Measurements from ENCODE around the gene TTC39A.

The TTC39A gene

DNA sequence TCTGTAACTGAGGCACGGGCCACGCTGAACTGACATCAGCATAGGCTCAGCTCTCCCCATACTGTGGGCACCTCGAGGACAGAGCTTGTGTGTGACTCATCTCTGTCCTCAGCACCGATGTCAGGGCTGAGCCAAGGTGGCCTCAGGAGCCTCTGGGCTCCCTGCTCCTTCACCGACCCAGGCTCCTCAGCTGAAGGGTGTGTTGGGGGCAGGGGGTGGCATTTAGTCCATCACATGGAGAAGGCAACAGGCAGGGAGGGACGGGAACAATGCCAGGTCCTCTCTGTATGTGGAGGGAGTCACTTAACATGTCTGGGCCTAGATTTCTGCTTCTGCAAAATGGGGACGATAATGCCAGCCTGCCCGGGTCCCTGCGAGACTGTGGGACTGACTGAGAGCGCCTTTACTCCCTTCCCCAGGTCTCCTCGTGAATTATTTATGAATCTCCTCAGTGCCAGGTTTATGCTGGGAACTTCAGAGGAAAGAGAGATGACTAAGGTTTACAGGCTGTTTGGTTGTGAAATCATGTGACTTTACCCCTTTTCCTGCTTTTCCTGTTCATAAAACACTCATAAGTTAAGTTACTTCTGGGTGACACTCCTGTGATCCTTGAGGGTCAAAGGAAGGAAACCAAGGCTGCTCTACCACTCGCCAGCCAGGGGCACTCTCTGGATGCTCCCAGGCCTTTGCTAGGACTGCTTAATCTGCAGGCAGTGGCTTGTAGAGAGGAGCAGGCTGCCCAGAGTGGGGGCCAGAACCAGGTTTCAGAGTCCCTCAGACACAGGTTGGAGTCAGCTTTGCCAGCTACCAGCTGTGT is 16.2 kb downstream of the TTC39A start:
- DNase-seq = no peak

DNA sequence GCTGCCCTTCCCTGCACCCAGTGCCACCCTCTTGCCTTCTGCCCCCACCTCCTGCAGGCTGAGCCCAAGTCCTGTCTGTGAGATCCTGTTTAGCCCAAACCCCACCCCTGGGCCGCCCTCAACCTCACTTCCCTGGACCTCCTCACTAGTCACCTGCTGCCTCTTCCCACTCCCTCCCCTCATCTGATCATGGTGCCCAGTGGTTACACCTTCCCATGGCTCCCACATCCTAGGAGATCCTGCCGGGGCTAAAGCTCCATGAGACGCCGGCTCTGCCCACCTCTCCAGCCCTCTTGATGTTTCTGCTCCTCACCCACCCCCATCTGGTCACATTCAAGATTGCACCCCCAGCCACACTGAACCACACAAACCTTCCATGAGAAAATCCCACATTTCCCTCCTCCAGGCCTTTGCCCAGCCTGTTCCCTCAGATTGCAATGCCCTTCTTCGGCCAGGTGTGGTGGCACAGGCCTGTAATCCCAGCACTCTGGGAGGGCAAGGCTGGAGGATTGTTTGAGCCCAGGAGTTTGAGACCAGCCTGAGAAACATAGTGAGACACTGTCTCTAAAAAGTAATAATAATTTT is 17.0 kb downstream of the TTC39A start:
- no peak for DNase-seq

DNA sequence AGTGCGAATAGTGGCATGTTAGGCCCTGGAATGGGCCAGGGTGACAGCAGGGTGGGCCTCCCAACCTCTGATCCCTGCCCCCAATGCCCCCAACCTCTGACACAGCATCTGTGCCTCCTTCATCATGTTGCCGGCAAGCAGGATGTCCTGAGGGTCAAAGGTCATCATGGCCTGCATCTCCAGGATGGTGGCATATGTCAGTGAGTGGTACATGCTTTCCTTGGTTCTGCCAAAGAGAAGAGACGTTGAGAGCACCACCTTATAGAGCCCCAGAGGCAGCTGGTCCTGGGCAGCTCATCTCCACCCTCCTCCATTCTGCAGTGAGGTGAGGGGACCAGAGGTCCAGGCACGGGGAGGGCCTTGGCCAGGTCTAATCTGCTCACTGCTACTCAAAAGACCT is 17.6 kb downstream of the TTC39A start:
- DNase-seq = no peak

DNA sequence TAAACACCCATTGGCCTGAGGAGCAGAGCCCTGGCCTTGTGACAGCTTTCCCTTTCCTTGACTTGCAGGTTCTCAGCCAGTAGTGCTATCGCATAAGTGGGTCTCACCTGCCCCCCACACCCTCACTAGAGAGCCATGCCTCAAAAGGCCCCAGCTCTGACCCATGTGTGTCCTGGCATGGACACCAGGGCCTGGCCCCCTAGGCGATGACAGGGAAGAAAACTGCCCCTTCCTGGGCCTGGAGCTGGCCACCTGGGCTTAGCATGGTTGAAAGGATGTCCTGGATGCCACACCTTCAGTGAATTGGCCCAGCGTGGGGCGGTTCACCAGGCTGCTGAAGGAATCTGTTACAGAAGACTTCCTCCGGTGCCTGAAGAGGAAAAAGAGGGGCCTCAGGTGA is 18.5 kb downstream of the TTC39A start:
- no peak for DNase-seq

DNA sequence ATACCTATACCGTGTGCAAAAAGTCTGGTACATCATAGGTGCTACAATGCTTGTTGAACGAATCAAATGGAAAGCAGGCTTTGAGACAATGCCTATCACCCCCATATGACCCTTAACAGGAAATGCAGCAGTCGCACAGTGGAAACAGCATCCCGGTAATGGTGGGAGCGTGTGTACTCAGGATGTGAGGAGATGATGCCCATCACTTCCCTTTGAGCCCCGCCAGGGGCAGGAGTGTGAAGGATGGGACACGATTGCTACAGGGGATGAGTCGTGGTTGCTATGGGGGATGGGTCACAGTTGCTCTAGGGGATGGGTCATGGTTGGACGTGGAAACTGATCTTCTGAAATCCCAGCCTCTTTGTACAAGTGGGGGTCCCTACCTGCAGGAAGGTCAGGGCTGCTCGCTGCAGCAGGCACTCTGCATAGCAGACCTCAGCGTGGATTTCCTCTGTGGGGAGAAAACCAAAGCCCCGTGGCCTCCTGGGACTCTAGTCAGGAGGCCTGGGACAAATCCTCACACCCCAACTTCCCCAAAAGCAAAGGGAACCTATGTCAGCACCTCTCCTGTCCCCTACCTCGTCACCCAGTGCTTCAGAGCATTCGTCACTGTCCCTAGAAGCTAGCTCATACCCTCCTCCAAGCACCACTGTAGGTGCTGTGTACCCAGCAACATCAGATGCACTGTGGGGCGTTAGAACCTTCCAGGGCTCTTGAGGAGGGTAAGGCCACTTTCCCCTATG is 19.3 kb downstream of the TTC39A start:
- no peak for DNase-seq

DNA sequence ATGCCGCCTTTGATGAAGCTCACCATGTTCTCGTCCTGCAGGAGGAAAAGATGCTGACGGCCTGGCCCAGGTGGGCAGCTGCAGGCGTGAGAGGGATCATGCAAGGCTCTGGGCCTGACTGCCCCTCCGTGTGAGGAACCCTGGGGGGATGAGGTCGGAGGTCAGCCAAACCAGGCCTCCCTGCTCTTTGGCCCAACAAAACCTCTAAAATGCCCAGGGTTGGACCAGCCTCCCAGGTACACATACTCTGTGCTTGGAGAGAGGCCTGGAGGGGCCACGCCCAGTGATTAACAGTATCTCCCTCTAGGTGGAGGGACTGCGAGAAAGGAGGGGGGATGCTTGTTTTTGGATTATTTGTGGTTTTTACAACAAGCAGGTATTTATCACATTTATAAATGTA is 21.1 kb downstream of the TTC39A start:
- no peak for DNase-seq

DNA sequence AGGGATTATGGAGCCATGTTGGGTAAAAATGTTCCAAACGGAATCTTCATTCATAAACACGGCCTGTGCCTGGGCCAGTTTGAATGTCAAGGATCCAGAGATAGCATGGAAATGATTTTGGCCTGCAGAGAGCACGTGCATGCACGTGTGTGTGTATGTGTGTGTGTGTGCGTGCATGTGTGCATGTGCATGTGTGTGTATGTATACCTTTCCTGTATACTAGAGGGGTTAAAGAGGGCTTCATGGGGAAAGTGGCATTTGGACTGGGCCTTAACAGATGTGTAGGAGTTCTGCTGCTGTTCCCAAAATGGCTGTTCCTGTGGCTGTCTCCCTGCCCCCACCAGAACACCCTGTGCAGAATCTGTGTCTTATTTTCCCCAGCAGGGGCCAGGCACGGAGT is 21.7 kb downstream of the TTC39A start:
- DNase-seq = no peak

DNA sequence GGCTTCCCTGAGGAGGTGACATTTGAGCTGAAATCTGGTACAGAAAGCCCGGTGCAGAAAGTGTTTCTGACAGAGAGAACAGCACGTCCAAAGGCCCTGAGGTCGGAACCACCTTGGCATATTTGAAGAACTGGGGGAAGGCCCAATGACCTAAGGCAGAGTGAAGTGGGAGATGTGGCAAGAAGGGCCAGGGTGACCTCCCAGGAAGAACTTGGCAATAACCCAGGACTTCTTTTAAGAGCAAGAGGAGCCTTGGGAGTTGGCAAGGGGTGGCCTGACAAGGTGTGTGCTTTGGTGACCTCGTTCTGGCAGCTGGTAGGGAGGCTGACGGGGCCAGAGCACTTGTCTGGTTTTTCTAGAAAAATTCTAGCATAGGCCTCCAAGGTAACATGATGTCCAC is 23.4 kb downstream of the TTC39A start:
- DNase-seq = no peak

DNA sequence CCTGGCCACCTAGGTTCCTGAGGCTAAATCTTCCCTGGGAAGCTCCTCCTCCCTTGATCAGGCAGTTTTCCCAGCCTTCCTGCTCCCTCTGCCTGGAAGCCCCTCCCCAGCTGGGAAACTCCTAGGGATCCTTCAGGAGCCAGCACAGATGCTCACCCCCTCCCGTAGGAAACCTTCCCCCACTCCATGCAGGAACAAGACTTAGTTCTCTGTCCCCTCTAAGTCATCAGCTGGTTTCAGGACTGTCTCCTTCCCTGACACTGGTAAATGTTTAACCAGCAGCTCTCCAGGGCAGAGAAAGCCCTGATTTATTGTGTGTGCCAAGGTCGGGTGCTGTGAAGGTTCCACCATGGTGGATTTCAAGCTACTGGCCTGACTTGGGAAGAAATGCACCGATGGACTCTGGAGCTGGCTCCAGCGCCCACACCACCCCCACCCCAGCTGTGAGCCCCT is 25.0 kb downstream of the TTC39A start:
- DNase-seq = no peak

DNA sequence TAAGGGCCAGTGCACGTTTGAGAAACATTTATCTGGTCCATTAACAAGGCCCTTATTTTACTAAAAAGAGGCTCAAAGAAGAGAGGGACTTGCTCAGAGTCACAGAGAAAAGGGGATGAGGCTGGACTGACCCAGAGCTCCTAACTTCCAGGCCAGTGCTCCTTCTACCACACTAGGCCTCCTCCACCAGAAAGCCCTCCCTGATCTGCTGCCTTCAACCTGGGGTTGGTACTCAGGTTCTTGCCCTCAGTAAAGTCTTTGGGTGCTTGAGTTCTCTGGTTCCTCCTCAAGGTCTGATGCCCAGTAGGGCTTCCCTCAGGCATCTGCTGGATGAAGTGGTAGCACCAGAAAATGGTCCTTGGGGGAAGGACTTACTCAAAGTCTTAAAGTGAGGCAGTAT is 26.0 kb downstream of the TTC39A start:
- DNase-seq = no peak

DNA sequence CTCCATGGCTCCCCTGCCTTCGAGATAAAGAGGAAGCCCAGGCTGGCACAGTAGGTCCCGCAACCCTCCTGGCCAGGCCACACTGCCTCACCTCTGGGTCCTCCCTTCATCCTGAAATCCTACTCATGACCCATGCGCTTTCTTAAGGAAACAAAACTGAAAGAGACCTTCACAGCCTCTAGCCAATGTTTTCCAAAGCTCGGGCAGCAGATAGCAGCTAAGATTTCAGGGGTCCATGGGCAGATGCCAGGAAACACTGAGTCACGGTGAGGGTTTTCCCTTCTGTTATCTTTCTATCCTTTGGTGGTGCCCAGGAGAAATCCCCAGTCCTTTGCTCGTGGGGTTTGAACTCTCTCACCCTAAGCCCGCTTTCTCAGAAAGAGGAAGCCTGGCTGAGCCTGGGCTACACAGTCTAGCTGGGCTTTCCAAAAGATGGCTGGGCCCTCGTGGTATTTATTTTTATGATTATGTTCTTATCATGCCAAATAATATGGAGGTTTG is 26.6 kb downstream of the TTC39A start:
- DNase-seq = no peak

DNA sequence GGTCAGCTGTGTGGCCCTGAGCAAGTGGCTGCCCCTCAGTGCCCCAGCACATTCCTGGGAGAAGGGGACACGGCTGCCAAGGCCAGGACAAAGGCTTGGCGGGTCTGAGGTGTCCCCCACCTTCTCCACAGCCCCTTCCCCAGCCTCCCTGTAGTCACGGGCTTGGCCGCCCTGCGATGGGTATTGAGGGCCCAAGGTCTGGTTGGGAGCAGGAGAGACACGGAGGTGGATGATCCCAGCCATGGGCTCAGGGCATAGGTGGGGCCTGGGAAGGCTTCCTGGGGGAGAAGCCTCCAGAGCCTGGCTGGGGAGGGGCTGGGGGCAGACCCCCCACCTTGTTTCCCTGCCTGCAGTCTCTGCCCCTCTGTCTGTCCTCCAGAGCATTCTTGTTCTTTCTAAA is 27.0 kb downstream of the TTC39A start:
- no peak for DNase-seq

DNA sequence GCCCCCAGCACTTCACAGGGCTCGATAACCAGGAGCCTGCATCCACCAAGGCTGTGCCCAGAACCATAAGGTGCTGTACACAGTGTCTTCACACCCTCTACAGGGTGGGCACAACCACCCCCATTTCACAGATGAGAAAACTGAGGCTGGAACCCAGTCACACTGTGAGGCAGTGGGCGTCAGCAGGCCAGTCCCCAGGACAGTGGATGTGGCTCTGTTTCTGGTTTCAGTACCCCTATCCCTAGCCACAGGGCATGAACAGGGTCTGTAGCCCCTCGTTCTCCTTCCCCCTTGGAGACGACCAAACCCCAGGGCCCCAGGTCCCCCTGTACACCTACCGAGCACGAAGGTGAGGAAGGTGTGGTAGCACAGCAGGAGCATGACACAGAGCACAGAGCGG is 27.6 kb downstream of the TTC39A start:
- no peak for DNase-seq

DNA sequence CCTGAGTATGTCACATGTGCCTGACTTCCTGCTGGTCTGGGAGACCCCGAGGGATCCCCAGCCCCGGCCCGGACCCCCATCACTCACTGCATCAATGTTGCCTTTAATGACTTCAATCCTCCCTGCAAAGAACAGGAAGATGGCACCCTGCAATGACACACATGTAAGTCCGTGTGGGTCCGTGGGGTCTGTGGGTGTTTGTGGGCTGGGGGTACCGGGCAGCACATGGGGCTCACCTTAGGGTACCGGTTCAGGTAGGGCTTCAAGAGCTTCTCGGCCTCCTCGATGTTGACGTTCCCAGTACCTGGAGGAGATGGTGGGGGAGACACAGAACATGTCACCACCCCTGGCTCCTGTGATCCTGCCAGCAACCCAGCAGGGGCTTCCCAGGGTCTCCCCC is 28.1 kb downstream of the TTC39A start:
- no peak for DNase-seq

DNA sequence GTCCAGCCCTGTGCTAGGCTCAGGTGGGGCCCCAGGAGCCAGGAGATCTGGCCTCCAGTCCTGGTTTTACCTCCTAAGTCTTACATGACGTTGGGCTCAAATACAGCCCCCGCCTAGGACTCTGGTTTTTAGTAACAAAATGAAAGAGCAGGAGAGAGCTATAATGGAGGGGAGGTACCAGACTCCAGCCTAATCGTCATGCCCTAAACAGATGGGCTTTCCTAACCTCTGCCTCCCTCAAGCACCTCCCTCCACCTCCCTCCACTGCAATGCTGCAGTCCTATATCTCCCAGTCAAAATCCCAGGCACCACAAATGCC is 28.6 kb downstream of the TTC39A start:
- no peak for DNase-seq

DNA sequence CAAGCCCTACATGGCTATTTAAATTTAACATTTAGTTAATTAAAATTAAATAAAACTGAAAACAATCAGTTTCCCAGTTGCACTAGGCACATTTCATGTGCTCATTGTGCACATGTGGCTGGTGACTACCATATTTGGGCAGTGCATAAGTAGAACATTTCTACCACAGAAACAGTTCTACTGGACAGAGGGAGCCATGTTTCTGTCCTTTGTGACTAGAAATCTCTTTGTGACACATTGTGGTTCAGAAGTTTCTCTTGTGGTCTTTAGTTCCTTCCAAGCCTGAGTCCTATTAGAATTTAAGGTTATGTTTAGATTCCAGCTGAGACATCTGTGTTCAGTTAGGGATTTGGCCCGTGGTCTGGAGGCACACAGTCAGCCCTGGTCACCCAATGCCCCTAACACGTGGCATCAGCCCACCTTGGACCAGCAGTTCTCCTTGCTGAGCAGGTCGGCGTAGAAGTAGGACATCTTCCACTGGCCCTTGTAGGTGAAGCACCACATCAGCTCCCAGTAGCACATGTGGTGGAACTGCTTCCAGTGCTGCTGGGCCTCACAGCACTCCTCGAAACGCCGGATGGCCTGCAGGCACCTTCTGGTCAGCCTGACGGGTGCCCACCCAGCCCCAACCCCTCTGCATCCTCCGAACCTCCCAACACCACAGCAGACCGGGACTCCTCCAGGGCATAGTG is 29.1 kb downstream of the TTC39A start:
- DNase-seq = no peak

DNA sequence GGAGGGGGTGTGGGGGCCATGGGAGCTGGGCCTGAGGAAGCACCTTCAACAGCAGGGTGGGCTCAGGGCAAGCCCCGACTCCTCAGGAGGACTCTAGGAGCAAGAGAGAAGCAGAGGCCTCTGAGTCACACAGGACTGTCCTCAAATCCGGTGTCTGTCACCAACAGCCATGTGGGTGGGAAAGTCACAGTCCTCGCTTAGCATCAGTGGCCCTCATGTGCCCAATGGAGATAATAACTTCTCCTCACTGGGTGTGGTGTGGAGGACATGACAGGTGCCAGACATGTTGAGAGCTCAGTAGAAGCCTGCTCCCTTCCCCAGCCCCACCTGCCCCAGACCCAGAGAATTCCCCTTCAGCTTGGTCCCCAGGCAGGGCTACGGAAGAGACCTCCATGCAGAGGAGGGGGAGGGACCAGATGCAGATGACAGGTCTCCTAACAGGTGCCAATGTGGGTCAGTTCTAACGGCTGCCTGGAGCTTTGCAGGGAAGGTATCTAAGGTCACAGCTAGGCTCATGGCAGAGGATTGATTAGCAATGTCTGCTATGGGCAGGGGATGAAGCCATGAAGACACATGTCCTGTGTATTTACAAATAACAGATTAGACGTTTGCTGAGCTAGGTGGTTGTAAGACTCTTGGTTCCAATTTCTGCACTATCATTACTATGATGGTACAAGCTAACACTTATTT is 30.2 kb downstream of the TTC39A start:
- no peak for DNase-seq

DNA sequence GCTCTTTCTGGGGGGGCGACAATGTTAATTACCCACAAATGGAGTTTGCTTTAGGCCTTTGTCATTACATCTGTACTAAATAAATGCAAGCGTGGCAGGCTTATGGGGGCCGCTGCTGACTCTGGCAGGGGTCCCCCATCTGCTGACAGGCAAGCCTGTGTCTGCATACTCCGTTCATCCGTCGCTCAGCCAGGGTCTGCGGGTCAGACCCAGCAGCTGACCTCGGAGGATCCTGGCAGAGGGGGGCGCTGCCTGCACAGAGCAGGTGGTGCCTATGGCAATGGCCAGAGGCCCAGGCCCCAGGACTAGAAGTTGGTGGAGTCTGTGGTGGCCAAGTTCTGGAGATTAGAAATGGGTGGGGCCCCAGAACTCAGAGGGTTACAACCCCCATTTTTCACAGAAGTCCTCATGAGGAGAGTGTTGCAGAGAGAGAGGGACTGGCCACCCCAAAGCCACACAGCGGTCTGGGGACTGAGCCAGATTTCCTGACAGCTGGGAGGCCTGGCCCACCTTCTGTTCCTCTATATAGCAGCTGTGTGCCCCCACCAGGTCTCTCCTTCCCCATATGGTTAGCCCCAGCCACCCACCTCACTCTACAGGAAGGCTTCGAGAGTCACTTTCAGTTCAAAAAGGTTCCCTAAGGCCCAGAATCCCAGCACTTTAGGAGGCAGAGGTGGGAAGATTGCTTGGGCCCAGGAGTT is 31.0 kb downstream of the TTC39A start:
- no peak for DNase-seq

DNA sequence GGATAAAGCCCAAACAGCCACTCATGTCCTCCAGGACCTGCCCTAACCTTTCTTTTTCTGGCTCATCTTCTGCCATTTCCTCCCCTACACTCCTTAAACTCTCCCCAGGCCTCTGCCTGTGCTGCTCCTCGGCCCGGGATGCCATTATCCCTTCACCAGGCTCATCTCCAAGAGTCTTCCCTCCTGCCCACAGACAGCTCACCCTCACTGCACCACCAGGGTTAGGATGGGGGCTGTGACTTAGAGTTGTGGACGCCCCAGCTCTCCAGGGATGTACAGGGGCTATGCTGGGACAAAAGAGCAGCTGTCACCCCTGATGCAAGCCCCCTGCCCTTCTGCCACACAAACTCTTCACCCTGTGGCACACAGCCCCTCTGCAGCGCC is 32.0 kb downstream of the TTC39A start:
- DNase-seq = no peak

DNA sequence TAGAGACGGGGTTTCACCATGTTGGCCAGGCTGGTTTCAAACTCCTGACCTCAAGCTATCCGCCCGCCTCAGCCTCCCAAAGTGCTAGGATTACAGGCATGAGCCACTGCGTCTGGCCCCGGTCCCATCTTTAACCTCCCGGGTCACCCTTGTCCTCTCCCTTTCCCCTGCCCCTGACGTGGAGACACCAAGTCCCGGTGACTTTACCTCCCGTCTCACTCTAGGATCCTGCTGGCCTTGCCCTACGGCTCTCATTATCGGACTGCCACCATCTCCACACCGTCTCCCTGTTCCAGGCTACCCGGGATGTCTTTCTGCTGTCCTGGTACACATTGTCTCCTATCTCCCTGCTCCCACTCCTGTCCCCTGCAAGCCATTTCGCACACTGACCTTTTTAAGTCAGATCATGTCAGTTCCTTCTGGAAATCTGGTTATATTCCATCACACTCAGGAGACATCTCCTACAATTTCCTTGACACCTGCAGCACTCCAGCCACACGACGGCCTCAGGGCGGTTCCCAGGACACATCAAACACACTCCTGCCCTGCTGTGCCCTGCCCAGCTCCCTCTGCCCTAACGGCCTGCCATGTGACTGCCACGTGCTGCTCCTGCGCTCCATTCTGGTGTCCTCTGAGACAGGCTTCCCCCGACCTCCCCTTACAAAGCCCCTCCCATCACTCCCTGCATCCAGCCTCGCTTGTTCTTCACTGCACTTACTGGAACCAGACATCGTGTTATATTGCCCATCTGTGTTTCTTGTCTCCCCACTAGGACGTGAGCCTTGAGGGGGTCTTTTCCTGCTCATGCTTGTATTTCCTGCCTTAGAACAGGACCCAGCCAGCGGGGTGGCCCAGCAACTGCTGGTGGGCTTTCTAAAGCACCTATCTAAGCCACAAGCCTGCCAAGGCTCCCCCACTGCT is 32.7 kb downstream of the TTC39A start:
- DNase-seq = no peak

Measured in NCI-H446 treated with DMSO at 0.1 percent for 48 hours (cell line).